ENCODE results near the gene NOTUM. TPM values are rescaled to one million over a fixed set of nuclear protein-coding genes. Genes with fewer than 3 reads are reported as not detected.

Gene NOTUM
- total and polyA plus RNA-seq, 2 of the 4 experiments (the other 2 are of a cell fraction): 0.05 TPM; not detected in 1

- Histone ChIP-seq H2AK5ac (ENCODE audit: low read depth, low read length) (no peak overlapping the region; the same call in 1 of the 2 replicates), H2AFZ (replicated peaks; ENCODE audit: low read length, poor library complexity) (no peak overlapping the region), H4K20me1 (ENCODE audit: insufficient read depth, low read length) (peaks cover under 1% of the 10 kb centered on the region; the same call in 1 of the 2 replicates), H3K23ac (ENCODE audit: low read depth, low read length) (no peak overlapping the region), H3K4me2 (ENCODE audit: low read depth, low read length) (no peak overlapping the region), H3K56ac (ENCODE audit: extremely low read depth, insufficient read depth, low read length) (no peak overlapping the region), H3K27ac (ENCODE audit: insufficient read depth, low read length) (no peak overlapping the region), H4K5ac (ENCODE audit: low read depth, low read length) (no peak overlapping the region), H3K9me1 (ENCODE audit: insufficient read depth, low read length) (peaks cover 11% of the 10 kb centered on the region), H3K36me3 (ENCODE audit: control insufficient read depth, insufficient read depth, low read length) (peaks cover 3% of the 10 kb centered on the region; the same call in 1 of the 2 replicates), H2BK120ac (ENCODE audit: low read depth, low read length) (no peak overlapping the region), H3K27me3 (ENCODE audit: control insufficient read depth, insufficient read depth, low read length) (no peaks in the 10 kb centered on the region), H3K18ac (ENCODE audit: low read depth, low read length) (no peak overlapping the region), H3K79me1 (ENCODE audit: low read depth in 1 of 2, low read length in 2 of 2) (peaks cover 5 to 23% of the 10 kb centered on the region in 2 experiments; a peak in 3 of 4 replicates), H3K4ac (ENCODE audit: low read depth, low read length) (no peak overlapping the region), H2BK5ac (ENCODE audit: low read depth, low read length, poor library complexity, severe bottlenecking) (no peak overlapping the region), H3K14ac (replicated peaks; ENCODE audit: low read depth, low read length) (no peak overlapping the region), H2AK9ac (replicated peaks; ENCODE audit: low read depth, low read length, poor library complexity) (no peak overlapping the region), H4K91ac (ENCODE audit: insufficient read depth, low read depth, low read length) (no peak overlapping the region), H2BK15ac (ENCODE audit: low read depth, low read length) (no peak overlapping the region), H4K8ac (ENCODE audit: low read depth in 2 of 2, low read length in 2 of 2) (no peak overlapping the region), H3K9ac (ENCODE audit: low read depth, low read length) (no peak overlapping the region), H3K9me3 (ENCODE audit: control insufficient read depth, insufficient read depth, low read length) (no peaks in the 10 kb centered on the region), H2BK20ac (ENCODE audit: low read depth, low read length) (no peak overlapping the region), H3K4me1 (ENCODE audit: control insufficient read depth, insufficient read depth, low read length) (peaks cover 21% of the 10 kb centered on the region), H3K4me3 (ENCODE audit: insufficient read depth, low read depth, low read length) (no peak overlapping the region)
- ATAC-seq (ENCODE audit: low read depth) (no peak), DNase-seq (no peak)
- TF ChIP-seq POLR2A (IDR thresholded peaks at IDR 0.05; ENCODE audit: low read depth, low read length) (no peak), CTCF (conservative IDR thresholded peaks at IDR 0.05; ENCODE audit: low read depth, low read length) (no peak), MXI1 (IDR thresholded peaks at IDR 0.05; ENCODE audit: borderline replicate concordance, low read depth, low read length) (no peak), RAD21 (IDR thresholded peaks at IDR 0.05; ENCODE audit: low read length) (no peak), BHLHE40 (IDR thresholded peaks at IDR 0.05; ENCODE audit: low read depth, low read length) (no peak), RCOR1 (IDR thresholded peaks at IDR 0.05; ENCODE audit: insufficient replicate concordance, low read length) (no peak)
- BruUV-seq (replicated peaks): no TSS peak
- 94% methylated on average over 7 of the region's 26 CpGs; no CpG with 5 or more reads in 1 of the 2 experiments for WGBS, 2 experiments (ENCODE audit: extremely low coverage in 2 of 2, insufficient read length in 1 of 2)
- ChIA-PET POLR2A (ENCODE audit: unreplicated experiment) (no interaction called here), CTCF (no interaction called here)
- dilution Hi-C loops (cut with HindIII; ENCODE audit: low sequenced_read_pairs, unreplicated experiment): no loop called here
- in situ Hi-C loops (cut with MboI; ENCODE audit: low sequenced_read_pairs): no loop called here
- intact Hi-C loops (cut with micrococcal nuclease): no loop called here
Measured at GRCh38 chr17:82008258-82008940, 47.4 kb upstream of the NOTUM start.
